GM19395 (cell line): ENCODE results near the gene COQ8A.

Experiments
- ATAC-seq: cut with Tn5 transposase; IDR thresholded peaks from one replicate; pipeline ENCODE4 v1.9.1; 2021; ENCODE audit warnings: mild to moderate bottlenecking, moderate library complexity; ENCODE audit not compliant: unreplicated experiment

COQ8A gene

DNA sequence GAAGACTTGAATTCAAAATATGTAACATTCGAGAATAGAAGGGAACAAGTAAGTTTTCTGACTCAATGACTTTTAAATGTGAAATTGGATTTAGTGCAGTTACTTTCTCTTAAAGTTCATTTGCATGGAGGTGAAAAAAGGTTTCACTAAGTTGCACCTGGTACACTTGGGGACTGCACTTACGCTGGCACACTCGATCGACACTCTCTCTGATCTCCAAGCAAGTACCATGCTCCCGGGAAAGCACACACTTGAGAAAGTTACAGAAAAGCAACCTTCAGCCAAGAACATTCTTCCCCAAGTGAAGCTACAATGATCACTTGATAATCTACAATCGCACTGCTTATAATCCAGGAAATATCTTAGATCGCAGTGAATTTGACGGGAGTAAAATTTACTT lies 63.1 kb downstream of the COQ8A start:
- no peak for ATAC-seq

DNA sequence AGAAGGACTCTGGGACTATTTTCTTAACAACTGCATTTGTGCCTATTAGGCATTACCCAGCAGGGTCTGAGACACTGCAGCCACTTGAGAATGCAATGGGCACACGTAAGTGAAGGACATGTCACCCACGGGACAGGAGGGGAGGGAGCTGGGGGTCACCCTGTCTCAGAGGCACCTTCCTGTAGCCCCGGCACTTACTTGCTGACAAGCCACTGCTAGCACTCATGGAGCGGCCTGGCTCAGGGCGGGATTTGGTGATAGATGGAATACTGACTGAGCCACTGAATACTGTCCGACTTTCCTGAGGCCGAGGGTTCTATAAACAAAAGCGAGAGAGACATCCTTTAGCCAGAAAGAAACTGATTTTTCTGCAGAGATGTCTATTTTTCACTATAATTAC lies 64.7 kb downstream of the COQ8A start:
- ATAC-seq, result no peak

DNA sequence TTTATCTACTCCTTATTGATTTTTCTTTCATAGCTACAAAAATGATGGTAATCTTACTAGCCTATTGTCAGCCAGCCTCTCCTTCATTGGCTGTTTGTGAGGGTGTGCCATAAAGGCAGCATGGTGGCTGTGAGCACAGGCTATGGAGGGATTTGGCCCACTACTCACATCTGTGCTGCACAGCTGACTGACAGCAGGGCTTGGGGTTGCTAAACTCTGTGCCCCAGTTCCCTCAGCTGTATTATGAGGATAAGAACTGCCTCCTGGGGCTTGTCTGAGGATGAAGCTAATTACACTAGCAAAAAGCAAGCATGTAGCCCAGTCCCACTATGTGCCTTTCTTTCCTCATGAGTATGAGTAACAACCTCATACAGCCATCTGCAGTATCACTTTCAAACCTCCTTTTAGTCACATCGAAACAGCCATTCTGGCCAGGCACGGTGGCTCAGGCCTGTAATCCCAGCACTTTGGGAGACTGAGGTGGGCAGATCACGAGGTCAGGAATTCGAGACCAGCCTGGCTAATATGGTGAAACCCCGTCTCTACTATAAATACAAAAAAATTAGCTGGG lies 66.2 kb downstream of the COQ8A start:
- peak; percentile 75 for ATAC-seq

DNA sequence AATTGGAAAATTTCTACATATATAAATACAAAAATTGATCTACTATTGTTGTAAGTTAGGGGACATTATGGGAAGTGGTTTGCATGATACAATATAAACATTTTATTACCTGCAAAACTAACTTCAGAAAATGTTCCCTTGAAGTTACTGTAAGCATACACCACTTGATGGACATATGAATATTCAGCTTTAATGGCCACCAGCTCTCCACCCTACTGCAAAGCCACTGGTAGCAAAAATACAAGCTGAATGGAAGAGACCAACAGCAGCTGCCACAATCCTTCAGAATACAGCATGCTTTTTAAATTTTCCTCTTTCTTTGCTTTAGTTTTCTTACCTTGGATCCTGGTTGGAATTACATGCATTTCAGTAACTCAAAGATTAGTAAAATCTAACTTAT lies 69.8 kb downstream of the COQ8A start:
- ATAC-seq, result no peak

DNA sequence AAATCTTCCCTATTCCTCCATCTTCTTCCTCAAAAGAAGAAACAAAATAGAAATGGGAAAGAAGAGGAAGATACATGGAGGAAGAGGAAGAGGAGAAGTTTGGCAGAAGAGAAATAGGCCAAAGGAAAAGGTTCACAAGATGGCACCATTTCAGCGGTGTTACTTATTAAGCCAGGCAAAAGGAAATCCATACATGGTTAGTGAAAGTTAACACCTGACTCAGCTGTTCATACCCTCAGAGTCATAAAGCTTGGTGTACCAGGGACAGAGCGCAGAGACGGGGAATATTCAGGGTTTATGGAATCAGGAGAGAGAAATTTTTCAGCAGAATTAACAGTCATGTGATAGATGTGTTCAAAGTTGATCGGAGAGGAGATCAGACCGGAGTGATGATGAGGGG lies 70.6 kb downstream of the COQ8A start:
- no peak for ATAC-seq

DNA sequence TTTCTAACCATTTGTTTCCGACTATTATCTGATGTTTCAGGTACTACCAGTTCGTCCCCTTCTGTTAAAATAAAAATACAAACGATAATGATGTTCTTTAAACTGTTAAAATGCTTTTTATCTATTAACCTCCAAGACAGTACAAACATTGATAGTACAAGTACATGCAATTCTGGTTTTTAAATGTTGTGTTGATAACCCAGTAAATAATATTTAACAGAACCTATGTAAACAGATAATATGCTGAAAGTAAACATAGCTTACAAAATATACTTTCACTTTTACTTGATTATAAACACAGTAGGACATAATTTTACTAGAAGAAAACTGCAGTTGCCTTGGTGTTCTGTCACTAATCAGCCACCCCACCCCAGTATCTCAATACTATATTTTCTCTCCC lies 76.9 kb downstream of the COQ8A start:
- no peak for ATAC-seq

DNA sequence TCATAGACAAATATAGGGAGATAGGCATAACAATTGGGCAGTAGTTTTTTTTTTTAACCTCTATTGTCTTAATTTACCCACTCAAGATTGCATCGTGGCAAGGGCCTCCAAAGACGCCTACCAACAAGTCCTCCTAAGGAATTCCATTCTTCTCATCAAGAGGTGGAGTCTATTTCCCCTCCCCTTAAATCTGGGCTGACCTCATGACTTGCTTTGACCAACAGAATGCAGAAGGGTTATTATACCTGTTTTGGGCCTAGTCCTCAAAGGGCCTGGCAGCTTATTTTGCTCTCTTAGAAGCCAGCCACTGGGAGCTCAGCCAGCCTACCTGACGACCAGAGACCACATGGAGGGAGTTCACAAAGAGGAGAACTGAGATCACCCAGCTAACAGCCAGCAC lies 92.3 kb downstream of the COQ8A start:
- ATAC-seq, result no peak

DNA sequence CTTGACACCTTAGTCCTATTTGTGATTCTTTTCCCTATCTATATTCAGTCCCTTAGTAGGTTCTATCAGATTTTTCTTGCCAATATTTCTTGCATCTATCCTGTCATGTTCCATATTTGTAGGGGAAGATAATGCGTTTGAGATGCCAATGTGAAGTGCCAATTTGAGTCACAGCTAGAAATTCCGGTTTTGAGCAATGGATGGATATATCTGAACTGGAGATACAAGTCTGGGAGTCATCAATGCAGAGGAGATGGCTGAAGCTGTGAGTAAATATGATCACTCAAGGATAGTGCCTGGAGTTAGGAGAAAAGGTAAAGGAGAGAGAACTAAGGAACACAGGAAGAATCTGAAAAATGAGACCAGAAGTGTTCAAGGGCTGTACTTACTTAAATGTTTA lies 93.8 kb downstream of the COQ8A start:
- ATAC-seq, result no peak

DNA sequence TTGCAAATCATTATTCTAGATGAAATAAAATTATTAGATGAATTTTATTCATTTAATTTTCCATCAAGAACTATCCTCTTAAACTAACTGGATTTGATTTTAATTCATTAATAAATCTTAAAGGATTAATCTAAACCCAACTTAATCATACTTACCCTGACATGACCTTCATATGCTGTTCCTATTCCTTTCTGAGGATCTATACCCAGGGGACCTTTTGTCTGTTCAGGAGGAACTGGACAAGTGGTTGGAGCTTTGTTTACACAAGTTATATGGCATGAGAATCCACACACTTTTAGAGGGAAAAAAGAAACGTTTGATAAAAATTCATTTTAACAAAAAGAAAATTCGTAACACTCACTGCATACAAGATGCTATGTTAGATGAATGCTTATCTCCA lies 95.2 kb downstream of the COQ8A start:
- no peak for ATAC-seq

DNA sequence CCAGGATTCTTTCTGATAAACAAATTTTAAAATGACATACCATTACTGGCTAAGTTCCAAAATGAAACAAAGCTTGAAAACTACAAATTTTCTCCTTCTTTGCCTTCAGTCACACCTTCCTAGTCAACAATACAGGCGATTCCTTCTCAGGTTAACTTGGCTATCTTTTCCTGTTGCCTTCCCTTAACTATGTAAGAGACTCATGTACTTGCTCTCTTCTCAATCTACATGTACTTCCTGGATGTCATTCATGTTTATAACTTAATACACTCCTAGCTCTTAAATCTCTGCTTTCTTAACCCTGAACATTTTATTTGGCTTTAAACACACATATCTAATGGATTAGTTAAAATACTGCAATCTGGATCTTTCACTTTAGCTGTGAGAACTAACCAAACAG lies 97.0 kb downstream of the COQ8A start:
- no peak for ATAC-seq
